ENCODE measurements around the gene ATAD1. TPM values are rescaled to one million over a fixed set of nuclear protein-coding genes. Genes with fewer than 3 reads are reported as not detected.

Gene ATAD1
- 94.6 TPM for total RNA-seq

GRCh38 chr10:87817609-87818504 is at the start of gene ATAD1:
TSS of gene ATAD1 (minus strand) at chr10:87818226. CDS start at chr10:87814599, 3,627 bp downstream.

GRCh38 chr10:87863053-87863943 is 45.3 kb upstream of the ATAD1 start, which contains the start of the genes KLLN and PTEN:
TSS of gene KLLN (minus strand) at chr10:87863533. CDS start at chr10:87862487, 1,046 bp downstream.
TSS of gene PTEN (plus strand) at chr10:87863625. CDS start at chr10:87864470, 845 bp downstream.

Small RNA genes lying within 50 kb of the gene (small RNA-seq; reads per million reads assigned to genes)
- not detected for gene RN7SL78P

Other genes starting within 250 kb of the ATAD1 start
- gene PAPSS2, start 158.3 kb downstream of the ATAD1 start, total RNA-seq, result 3.7 TPM
- 1.4 TPM for gene KLLN, start 45.3 kb upstream of the ATAD1 start, total RNA-seq
- gene PTEN, start 45.4 kb upstream of the ATAD1 start, total RNA-seq, result 249 TPM